Measurements from ENCODE around the gene NRSN2.

- TF ChIP-seq, protein P1, sequence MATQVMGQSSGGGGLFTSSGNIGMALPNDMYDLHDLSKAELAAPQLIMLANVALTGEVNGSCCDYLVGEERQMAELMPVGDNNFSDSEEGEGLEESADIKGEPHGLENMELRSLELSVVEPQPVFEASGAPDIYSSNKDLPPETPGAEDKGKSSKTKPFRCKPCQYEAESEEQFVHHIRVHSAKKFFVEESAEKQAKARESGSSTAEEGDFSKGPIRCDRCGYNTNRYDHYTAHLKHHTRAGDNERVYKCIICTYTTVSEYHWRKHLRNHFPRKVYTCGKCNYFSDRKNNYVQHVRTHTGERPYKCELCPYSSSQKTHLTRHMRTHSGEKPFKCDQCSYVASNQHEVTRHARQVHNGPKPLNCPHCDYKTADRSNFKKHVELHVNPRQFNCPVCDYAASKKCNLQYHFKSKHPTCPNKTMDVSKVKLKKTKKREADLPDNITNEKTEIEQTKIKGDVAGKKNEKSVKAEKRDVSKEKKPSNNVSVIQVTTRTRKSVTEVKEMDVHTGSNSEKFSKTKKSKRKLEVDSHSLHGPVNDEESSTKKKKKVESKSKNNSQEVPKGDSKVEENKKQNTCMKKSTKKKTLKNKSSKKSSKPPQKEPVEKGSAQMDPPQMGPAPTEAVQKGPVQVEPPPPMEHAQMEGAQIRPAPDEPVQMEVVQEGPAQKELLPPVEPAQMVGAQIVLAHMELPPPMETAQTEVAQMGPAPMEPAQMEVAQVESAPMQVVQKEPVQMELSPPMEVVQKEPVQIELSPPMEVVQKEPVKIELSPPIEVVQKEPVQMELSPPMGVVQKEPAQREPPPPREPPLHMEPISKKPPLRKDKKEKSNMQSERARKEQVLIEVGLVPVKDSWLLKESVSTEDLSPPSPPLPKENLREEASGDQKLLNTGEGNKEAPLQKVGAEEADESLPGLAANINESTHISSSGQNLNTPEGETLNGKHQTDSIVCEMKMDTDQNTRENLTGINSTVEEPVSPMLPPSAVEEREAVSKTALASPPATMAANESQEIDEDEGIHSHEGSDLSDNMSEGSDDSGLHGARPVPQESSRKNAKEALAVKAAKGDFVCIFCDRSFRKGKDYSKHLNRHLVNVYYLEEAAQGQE (IDR thresholded peaks at IDR 0.05; ENCODE audit: low read depth), result no peak
- TF ChIP-seq FOXM1 (IDR thresholded peaks at IDR 0.05; ENCODE audit: borderline replicate concordance, low read depth) (no peak), USF1 (IDR thresholded peaks at IDR 0.05) (no peak), CREB1 (IDR thresholded peaks at IDR 0.05; ENCODE audit: low read depth) (no peak), EP300 (IDR thresholded peaks at IDR 0.05; ENCODE audit: borderline replicate concordance) (no peak)
Observed at GRCh38 chr20:353166-353565, 6.3 kb downstream of the NRSN2 start.

Measured in Ishikawa (cell line).